SK-N-MC (cell line): ENCODE data around the gene CXCR6.

ENCODE experiments used
- DNase-seq: peaks from one replicate; pipeline ENCODE4 v3.0.0-alpha.2; 2011; ENCODE audit warnings: low read depth, low spot score
- H3K27ac ChIP-seq: fragments of 200-600 bp; sonication (generic); 2 replicates; pipeline ENCODE4 v1.5.1; 2016; ENCODE audit warnings: mixed run types
- H3K36me3 ChIP-seq: fragments of 200-600 bp; sonication (generic); 2 replicates; pipeline ENCODE4 v1.6.1; 2017; ENCODE audit warnings: antibody characterized with exemption, low read length, mixed read lengths; ENCODE audit not compliant: insufficient read depth
- H3K4me3 ChIP-seq: fragments of 200-600 bp; sonication (generic); 2 replicates; pipeline ENCODE4 v1.5.1; 2016
- H3K9ac ChIP-seq: fragments of 200-600 bp; sonication (generic); 2 replicates; pipeline ENCODE4 v1.8.0; 2017; ENCODE audit warnings: mixed run types, mixed read lengths; ENCODE audit not compliant: insufficient read length
- H3K9me3 ChIP-seq: fragments of 200-600 bp; sonication (generic); 2 replicates; pipeline ENCODE4 v1.6.1; 2017; ENCODE audit warnings: low read depth, mild to moderate bottlenecking, antibody characterized with exemption, low read length, moderate library complexity, mixed read lengths
- EZH2 ChIP-seq: fragments of 200-600 bp; sonication (generic); IDR thresholded peaks from one replicate; pipeline ENCODE4 v1.6.1; 2017; ENCODE audit warnings: antibody characterized with exemption
- FOXP2 ChIP-seq: optimal IDR thresholded peaks from 2 replicates; pipeline ENCODE3; 2011; ENCODE audit warnings: mild to moderate bottlenecking, moderate library complexity; ENCODE audit not compliant: insufficient read depth; ENCODE audit errors: extremely low read length, control extremely low read depth
- POLR2AphosphoS5 ChIP-seq: IDR thresholded peaks from 2 replicates; pipeline ENCODE4 v1.6.1; 2012; ENCODE audit warnings: mild to moderate bottlenecking, low read depth, low read length, borderline replicate concordance

CXCR6 gene

GRCh38 chr3:45931496-45931895 is 11.8 kb upstream of the CXCR6 start:
- TF ChIP-seq FOXP2 = no peak
- no peak for TF ChIP-seq POLR2AphosphoS5
- TF ChIP-seq EZH2 = no peak
- no peak overlapping the region for H3K9ac ChIP-seq
- no peak for DNase-seq
- H3K36me3 ChIP-seq = no peaks in the 10 kb centered on the region; the same call in 1 of the 2 replicates
- H3K9me3 ChIP-seq = no peaks in the 10 kb centered on the region
- H3K27ac ChIP-seq = no peak overlapping the region
- no peak overlapping the region for H3K4me3 ChIP-seq

GRCh38 chr3:45932112-45932511 is 11.2 kb upstream of the CXCR6 start:
- TF ChIP-seq POLR2AphosphoS5 (no peak), FOXP2 (no peak), EZH2 (no peak)
- no peaks in the 10 kb centered on the region; the same call in 1 of the 2 replicates for H3K36me3 ChIP-seq
- no peak for DNase-seq
- no peak overlapping the region for H3K27ac ChIP-seq
- no peaks in the 10 kb centered on the region for H3K9me3 ChIP-seq
- H3K9ac ChIP-seq = no peak overlapping the region
- no peak overlapping the region for H3K4me3 ChIP-seq

GRCh38 chr3:45933591-45933990 is 9.7 kb upstream of the CXCR6 start:
- Histone ChIP-seq H3K27ac (no peak overlapping the region), H3K4me3 (no peak overlapping the region), H3K36me3 (no peaks in the 10 kb centered on the region; the same call in 1 of the 2 replicates), H3K9me3 (no peaks in the 10 kb centered on the region), H3K9ac (no peak overlapping the region)
- TF ChIP-seq EZH2 (no peak), FOXP2 (no peak), POLR2AphosphoS5 (no peak)
- no peak for DNase-seq

GRCh38 chr3:45936261-45936660 is 7.0 kb upstream of the CXCR6 start:
- H3K4me3 ChIP-seq = no peak overlapping the region
- DNase-seq = no peak
- no peaks in the 10 kb centered on the region; the same call in 1 of the 2 replicates for H3K36me3 ChIP-seq
- TF ChIP-seq POLR2AphosphoS5 (no peak), FOXP2 (no peak), EZH2 (no peak)
- H3K9ac ChIP-seq = no peak overlapping the region
- no peaks in the 10 kb centered on the region for H3K9me3 ChIP-seq
- no peak overlapping the region for H3K27ac ChIP-seq

GRCh38 chr3:45937206-45938042 is 5.8 kb upstream of the CXCR6 start:
- Histone ChIP-seq H3K9ac (no peak overlapping the region), H3K36me3 (no peaks in the 10 kb centered on the region; the same call in 1 of the 2 replicates), H3K4me3 (no peak overlapping the region), H3K9me3 (no peaks in the 10 kb centered on the region), H3K27ac (no peak overlapping the region)
- DNase-seq = no peak
- no peak for TF ChIP-seq FOXP2
- no peak for TF ChIP-seq EZH2
- TF ChIP-seq POLR2AphosphoS5 = no peak

- no peaks in the 10 kb centered on the region for H3K9me3 ChIP-seq
- H3K9ac ChIP-seq = no peak overlapping the region
- TF ChIP-seq EZH2 = no peak
- TF ChIP-seq POLR2AphosphoS5 = no peak
- TF ChIP-seq FOXP2 = no peak
- H3K36me3 ChIP-seq = no peaks in the 10 kb centered on the region; the same call in 1 of the 2 replicates
- H3K4me3 ChIP-seq = no peak overlapping the region
- H3K27ac ChIP-seq = no peak overlapping the region
- DNase-seq = no peak
Measured at GRCh38 chr3:45938043-45938435, 5.2 kb upstream of the CXCR6 start.

- TF ChIP-seq EZH2 (no peak), FOXP2 (no peak), POLR2AphosphoS5 (no peak)
- Histone ChIP-seq H3K36me3 (no peaks in the 10 kb centered on the region; the same call in 1 of the 2 replicates), H3K27ac (no peak overlapping the region), H3K9me3 (no peaks in the 10 kb centered on the region), H3K9ac (no peak overlapping the region), H3K4me3 (no peak overlapping the region)
- peak; percentile 26 for DNase-seq
Measured at GRCh38 chr3:45938864-45939263, 4.4 kb upstream of the CXCR6 start.

- no peak overlapping the region for H3K4me3 ChIP-seq
- DNase-seq = no peak
- no peak overlapping the region for H3K27ac ChIP-seq
- H3K36me3 ChIP-seq = no peaks in the 10 kb centered on the region; the same call in 1 of the 2 replicates
- no peak overlapping the region for H3K9ac ChIP-seq
- no peak for TF ChIP-seq FOXP2
- no peak for TF ChIP-seq POLR2AphosphoS5
- no peak for TF ChIP-seq EZH2
- no peaks in the 10 kb centered on the region for H3K9me3 ChIP-seq
Measured at GRCh38 chr3:45939341-45939771, 3.9 kb upstream of the CXCR6 start.
